CD4-positive, alpha-beta T cell treated with Interferon alpha-2 for 1 hour (primary cell): ENCODE results near the gene NGB.
A peak's percentile ranks its signal among the peaks of the same experiment; 100 is the strongest.

ENCODE experiments used
- DNase-seq, 2 donors: peaks; one replicate each; pipeline ENCODE4 v3.0.0-alpha.2; 2020 to 2022

NGB gene

DNA sequence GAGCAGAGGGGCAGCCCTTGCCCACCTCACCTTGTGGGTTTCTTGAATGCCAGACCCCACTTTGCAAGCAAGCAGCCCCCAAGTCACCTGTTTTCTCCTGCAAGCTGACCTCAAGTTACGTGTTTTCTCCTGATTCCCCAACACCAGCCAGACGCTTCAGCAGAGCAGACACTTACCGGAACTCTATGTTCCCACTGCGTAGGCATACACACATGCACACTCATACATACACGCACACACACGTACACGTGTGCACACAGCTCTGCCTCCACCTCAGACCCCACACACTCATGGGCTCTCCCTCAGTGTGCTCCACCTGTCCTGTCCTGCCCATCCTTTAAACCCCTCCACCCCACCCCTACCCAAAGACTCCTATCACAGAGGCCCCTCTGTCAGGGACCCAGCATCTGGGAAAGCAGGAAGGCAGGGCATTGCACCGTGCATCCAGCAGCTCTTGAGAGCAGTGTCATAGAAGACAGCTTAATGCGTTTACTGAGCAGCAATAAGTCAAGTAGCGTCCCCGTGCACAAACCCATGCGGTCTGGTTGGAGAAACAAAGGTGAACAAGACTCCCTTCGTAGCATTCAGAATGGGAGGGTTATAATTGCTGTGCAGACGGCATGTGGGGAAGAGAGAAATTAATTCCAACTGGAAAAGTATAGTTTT lies 45.0 kb downstream of the NGB start:
- no peak for DNase-seq

DNA sequence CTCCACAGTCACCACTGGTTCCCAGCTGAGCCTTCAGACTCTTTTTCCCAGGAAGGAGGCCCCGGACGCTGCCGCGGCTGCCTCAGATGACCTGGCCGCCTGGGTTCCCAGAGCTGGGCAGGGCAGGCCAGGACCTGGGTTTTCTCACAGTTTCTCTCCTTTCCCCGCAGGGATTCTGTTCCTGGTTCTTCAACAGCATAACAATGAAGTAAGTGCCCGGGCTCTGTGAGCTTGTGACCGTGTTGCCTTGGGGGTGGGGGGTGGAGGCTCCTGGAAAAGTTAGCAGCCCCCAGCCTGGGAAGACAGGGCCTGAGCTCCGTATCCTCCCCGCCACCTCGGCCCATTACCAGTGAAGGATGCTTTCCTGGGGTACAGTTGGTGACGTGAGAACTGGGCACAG lies 45.8 kb downstream of the NGB start:
- no peak for DNase-seq

DNA sequence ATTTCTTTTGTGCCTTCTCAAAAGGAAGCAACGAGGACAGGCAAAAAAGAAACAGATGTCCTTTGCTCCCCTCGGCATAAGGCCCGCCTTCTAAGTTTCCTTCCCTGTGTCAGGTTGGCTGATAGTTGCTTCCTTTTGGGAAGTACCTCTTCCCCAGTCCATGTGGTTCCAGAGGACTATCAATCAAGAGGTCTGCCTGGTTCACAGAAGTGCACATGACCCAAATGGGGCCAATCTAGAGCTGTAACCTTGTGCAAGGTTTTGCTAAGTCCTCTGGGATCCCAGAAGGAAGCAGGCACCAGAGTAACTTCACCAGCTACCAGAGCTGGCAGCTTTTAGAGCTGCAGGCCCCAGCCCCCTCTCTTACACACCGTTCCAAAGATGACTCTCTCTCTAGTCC lies 46.8 kb downstream of the NGB start:
- DNase-seq: no peak

DNA sequence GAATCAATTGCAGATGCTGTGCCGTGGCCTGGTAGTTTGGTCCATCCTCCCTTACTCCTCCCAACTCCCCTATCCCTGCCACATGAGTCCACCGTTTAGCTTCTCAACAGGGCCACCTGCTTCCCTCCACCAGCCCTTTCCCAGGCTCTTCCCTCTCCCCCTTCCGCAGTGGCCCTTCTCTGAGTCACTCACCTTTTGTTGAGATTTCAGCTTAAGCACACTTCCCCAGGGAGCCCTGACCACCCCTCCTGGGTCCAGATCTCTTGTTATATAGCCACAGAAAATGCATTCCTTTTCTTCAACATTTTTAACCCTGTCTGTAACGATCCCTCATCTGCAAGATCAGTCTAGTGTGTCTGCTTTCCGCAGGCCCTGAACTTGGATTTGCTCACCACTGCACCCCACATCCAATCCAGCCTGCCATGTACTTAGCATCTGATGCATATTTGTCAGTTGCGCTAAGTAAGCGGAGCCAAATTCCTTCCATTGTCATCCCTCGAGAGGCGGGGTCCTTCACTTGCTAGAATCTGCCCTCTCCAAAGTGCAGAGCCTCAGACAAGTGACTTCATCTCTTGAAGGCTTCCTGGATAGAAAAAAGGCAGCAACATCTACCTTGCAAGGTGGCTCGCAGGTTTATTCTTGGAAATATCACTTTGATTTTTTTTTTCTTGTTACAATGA lies 48.3 kb downstream of the NGB start:
- DNase-seq: no peak

DNA sequence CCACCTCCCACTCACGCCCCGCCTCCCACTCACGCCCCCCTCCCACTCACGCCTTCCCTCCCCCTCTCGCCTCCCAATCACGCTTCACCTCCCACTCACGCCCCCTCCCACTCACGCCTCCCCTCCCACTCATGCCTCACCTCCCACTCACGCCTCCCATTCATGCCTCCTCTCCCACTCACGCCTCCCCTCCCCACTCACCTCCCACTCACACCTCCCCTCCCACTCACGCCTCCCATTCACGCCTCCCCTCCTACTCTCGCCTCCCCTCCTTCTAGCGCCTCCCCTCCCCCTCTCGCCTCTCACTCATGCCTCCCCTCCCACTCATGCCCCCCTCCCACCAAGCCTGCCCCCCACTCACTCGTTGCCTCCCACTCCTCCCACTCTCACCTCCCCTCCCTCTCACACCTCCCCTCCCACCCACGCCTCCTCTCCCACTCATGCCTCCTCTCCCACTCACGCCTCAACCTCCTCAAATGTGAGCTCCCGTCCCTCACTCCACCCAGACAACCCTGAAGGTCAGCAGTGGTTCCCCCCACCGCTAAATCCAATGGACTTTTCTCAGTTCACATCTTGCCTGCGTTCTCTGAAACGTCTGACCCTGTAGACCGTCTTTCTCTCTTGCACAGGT lies 49.6 kb downstream of the NGB start:
- peak in 1 of 2 donors; percentile 22 for DNase-seq

DNA sequence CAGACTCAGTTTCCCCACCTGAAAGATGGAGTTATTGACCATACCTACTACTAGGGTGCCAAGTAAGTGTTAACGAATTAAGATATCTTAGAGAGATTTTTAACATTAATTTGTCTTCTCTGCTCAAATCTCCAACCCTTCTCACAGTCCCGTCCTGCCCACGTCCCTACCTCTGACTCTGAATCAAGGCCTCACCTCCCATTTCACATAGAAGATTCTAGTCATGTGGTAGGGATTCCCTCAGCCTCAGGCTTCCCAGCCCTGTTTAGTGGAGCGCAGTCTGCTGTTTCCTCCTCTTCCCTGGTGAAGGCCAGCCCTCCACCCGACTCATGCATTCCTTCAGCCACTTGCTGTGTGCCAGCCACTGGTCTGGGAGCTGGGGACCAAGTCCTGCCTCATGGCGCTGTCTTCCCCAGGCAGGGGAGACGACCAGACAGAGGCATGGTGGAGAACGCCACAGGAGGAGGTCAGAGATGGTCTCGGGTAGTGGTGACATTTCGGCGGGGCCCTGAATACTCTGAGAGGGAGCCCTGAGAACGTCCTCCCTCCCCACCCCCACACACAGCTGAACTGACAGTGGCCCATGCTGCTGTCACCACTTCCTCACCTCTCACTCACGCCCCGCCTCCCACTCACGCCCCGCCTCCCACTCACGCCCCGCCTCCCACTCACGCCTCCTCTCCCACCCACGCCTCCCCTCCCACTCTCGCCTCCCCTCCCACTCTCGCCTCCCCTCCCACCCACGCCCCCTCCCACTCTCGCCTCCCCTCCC lies 50.6 kb downstream of the NGB start:
- no peak for DNase-seq

DNA sequence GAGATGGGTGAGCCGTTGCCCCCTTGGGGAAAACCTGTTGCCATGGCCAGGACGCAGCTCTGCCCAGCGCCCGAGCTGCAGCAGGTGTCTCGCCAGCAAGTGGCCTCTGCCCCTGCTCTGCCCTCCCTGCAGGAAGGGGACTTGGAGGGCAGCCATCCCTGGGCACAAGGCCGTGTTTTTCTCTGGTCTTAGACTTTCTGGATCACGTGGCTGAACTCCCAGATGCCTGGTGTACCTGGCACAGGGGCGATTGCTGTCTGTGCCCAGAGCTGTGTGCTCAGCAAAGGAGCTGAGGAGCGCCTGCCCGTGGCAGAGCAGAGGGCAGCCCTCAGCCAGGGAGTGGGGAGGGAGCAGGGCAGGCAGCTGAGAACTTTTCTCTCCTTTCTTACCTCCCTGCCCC lies 51.4 kb downstream of the NGB start:
- DNase-seq: no peak

DNA sequence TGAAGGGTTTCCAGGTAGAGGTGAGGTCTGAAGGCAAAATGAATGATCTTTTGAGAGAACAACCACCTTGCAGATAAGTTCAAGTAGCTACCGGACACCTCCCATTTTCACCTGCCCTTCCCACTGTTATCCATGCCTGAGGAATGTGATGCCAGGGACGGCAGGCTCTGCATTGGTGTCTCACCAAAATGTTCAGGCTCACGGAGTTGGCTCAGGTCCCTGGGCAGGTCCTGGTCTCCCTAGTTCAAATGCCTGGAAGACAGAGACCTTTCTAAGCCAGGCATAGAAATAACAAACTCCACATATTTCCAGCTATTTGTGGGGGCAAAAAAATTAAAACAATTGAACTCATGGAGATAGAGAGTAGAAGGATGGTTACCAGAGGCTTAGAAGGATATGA lies 53.5 kb downstream of the NGB start:
- DNase-seq: no peak
